Stomach smooth muscle (tissue), 2 donors: ENCODE results near the gene ALKBH8.
A peak's percentile ranks its signal among the peaks of the same experiment; 100 is the strongest.
"Not testable (repeated sequence)": the region's sequence is repeated elsewhere in the genome, so short reads cannot be mapped to it uniquely, and the experiment has no call there.

Source experiments
- H3K27ac ChIP-seq: one replicate; pipeline ENCODE4 v1.7.0; 2013; ENCODE audit warnings: mild to moderate bottlenecking, low read length, inconsistent platforms
- H3K27me3 ChIP-seq, 2 donors: one replicate each; pipeline ENCODE4 v1.7.0; 2013; ENCODE audit warnings: low read length in 2 of 2; ENCODE audit not compliant: insufficient read depth in 2 of 2, control insufficient read depth in 1 of 2
- H3K36me3 ChIP-seq, 2 donors: one replicate each; pipeline ENCODE4 v1.7.0; 2013; ENCODE audit warnings: low read length in 2 of 2; ENCODE audit not compliant: control insufficient read depth in 2 of 2, insufficient read depth in 2 of 2
- H3K4me1 ChIP-seq: one replicate; pipeline ENCODE4 v1.7.0; 2013; ENCODE audit warnings: low read length; ENCODE audit not compliant: control insufficient read depth, insufficient read depth
- H3K4me3 ChIP-seq, 2 donors: one replicate each; pipeline ENCODE4 v1.7.0; 2013; ENCODE audit warnings: low read length in 2 of 2
- H3K9ac ChIP-seq, 2 donors: one replicate each; pipeline ENCODE4 v1.7.0; 2013; ENCODE audit warnings: low read length in 2 of 2, mild to moderate bottlenecking in 1 of 2
- H3K9me3 ChIP-seq, 2 donors: one replicate each; pipeline ENCODE4 v1.7.0; 2013; ENCODE audit warnings: low read length in 2 of 2; ENCODE audit not compliant: control insufficient read depth in 2 of 2
- donor health status: healthy.
- donor health status: Pancreatic carcinoma.

Gene ALKBH8

GRCh38 chr11:107592813-107593212 lies 27.3 kb upstream of the ALKBH8 start:
- Histone ChIP-seq H3K4me3 (no peak overlapping the region), H3K27ac (no peak overlapping the region), H3K9ac (no peak overlapping the region), H3K36me3 (no peaks in the 10 kb centered on the region), H3K4me1 (peaks cover 17% of the 10 kb centered on the region), H3K27me3 (peaks cover 31 to 33% of the 10 kb centered on the region in 2 donors), H3K9me3 (no peaks in the 10 kb centered on the region)

GRCh38 chr11:107592231-107592590 lies 26.7 kb upstream of the ALKBH8 start:
- Histone ChIP-seq H3K9me3 (no peaks in the 10 kb centered on the region), H3K9ac (no peak overlapping the region), H3K4me3 (peak overlapping the region in 1 of 2 donors; percentile 86), H3K4me1 (peaks cover 17% of the 10 kb centered on the region), H3K27ac (no peak overlapping the region), H3K36me3 (no peaks in the 10 kb centered on the region), H3K27me3 (peaks cover 31 to 33% of the 10 kb centered on the region in 2 donors)

- H3K27ac ChIP-seq, result no peak overlapping the region
- peaks cover 32 to 34% of the 10 kb centered on the region in 2 donors for H3K27me3 ChIP-seq
- H3K9ac ChIP-seq, result peak overlapping the region in 1 of 2 donors; percentile 44
- peaks cover 17% of the 10 kb centered on the region for H3K4me1 ChIP-seq
- H3K4me3 ChIP-seq, result peak overlapping the region; percentile 85 to 86
- no peaks in the 10 kb centered on the region for H3K9me3 ChIP-seq
- H3K36me3 ChIP-seq, result no peaks in the 10 kb centered on the region
Observed at GRCh38 chr11:107591378-107592230, 26.1 kb upstream of the ALKBH8 start.

GRCh38 chr11:107590460-107591377 lies 25.2 kb upstream of the ALKBH8 start, which contains the start of gene ELMOD1:
Gene ELMOD1 (plus strand): TSS chr11:107591147. CDS start chr11:107618190, 27,043 bp downstream.
- peak within 1 kb of the TSS in 1 of 2 donors; percentile 44 for H3K9ac ChIP-seq

GRCh38 chr11:107587306-107587979 lies 21.9 kb upstream of the ALKBH8 start:
- Histone ChIP-seq H3K4me1 (peaks cover 17% of the 10 kb centered on the region), H3K27me3 (peaks cover 18 to 22% of the 10 kb centered on the region in 2 donors), H3K36me3 (no peaks in the 10 kb centered on the region), H3K27ac (no peak overlapping the region), H3K9me3 (no peaks in the 10 kb centered on the region), H3K4me3 (no peak overlapping the region), H3K9ac (no peak overlapping the region)

More at GRCh38 chr11:107590460-107591377, 25.2 kb upstream of the ALKBH8 start, which contains the start of gene ELMOD1:
- Histone ChIP-seq H3K4me1 (peaks cover 17% of the 10 kb centered on the region), H3K27ac (no peak within 1 kb of the TSS), H3K4me3 (peak within 1 kb of the TSS; percentile 85 to 86), H3K27me3 (peaks cover 32 to 36% of the 10 kb centered on the region in 2 donors), H3K9me3 (no peaks in the 10 kb centered on the region), H3K36me3 (no peaks in the 10 kb centered on the region)

- peaks cover 0 to 5% of the 10 kb centered on the region in 2 donors for H3K27me3 ChIP-seq
- no peak overlapping the region for H3K9ac ChIP-seq
- H3K4me3 ChIP-seq, result no peak overlapping the region
- no peaks in the 10 kb centered on the region for H3K36me3 ChIP-seq
- no peak overlapping the region for H3K27ac ChIP-seq
- H3K4me1 ChIP-seq, result no peaks in the 10 kb centered on the region
- H3K9me3 ChIP-seq, result no peaks in the 10 kb centered on the region
Observed at GRCh38 chr11:107583629-107584195, 18.2 kb upstream of the ALKBH8 start.

GRCh38 chr11:107581147-107581546 lies 15.6 kb upstream of the ALKBH8 start:
- H3K27me3 ChIP-seq, result no peaks in the 10 kb centered on the region

GRCh38 chr11:107579169-107579568 lies 13.6 kb upstream of the ALKBH8 start:
- H3K4me1 ChIP-seq, H3K36me3 ChIP-seq, H3K9ac ChIP-seq, H3K27ac ChIP-seq, H3K4me3 ChIP-seq, H3K27me3 ChIP-seq, H3K9me3 ChIP-seq: not testable (repeated sequence)

More at GRCh38 chr11:107581147-107581546, 15.6 kb upstream of the ALKBH8 start:
- H3K27ac ChIP-seq, result no peak overlapping the region
- H3K4me3 ChIP-seq, result no peak overlapping the region
- no peak overlapping the region for H3K9ac ChIP-seq
- H3K9me3 ChIP-seq, result no peaks in the 10 kb centered on the region
- H3K4me1 ChIP-seq, result no peaks in the 10 kb centered on the region
- H3K36me3 ChIP-seq, result no peaks in the 10 kb centered on the region

- no peaks in the 10 kb centered on the region for H3K27me3 ChIP-seq
- H3K27ac ChIP-seq, result no peak overlapping the region
- no peak overlapping the region for H3K4me3 ChIP-seq
- H3K9ac ChIP-seq, result no peak overlapping the region
- H3K9me3 ChIP-seq, result no peaks in the 10 kb centered on the region
- H3K36me3 ChIP-seq, result no peaks in the 10 kb centered on the region
- no peaks in the 10 kb centered on the region for H3K4me1 ChIP-seq
Observed at GRCh38 chr11:107577346-107577711, 11.8 kb upstream of the ALKBH8 start.
